Liver (tissue), 3 donors: ENCODE data around the gene PDGFA.

Source experiments
- CTCF ChIP-seq: fragments of 150-350 bp; IDR thresholded peaks from 2 replicates; pipeline ENCODE4 v1.5.1; 2017; ENCODE audit warnings: improper control_type of control experiment, low read depth, low read length; ENCODE audit not compliant: missing input control
- GABPA ChIP-seq, 2 donors: IDR thresholded peaks in 1 of 2; conservative IDR thresholded peaks in 1 of 2; 2 replicates each; pipeline ENCODE4 v1.6.1; 2016; ENCODE audit warnings: antibody characterized with exemption in 2 of 2, mild to moderate bottlenecking in 1 of 2, moderate library complexity in 1 of 2
- HNF4G ChIP-seq: IDR thresholded peaks from 2 replicates; pipeline ENCODE4 v1.6.1; 2016; ENCODE audit warnings: antibody characterized with exemption
- JUND ChIP-seq, 2 donors: IDR thresholded peaks; 2 replicates each; pipeline ENCODE4 v1.6.1; 2016; ENCODE audit warnings: antibody characterized with exemption in 2 of 2
- MAX ChIP-seq: IDR thresholded peaks from 2 replicates; pipeline ENCODE4 v1.6.1; 2016; ENCODE audit warnings: antibody characterized with exemption
- RAD21 ChIP-seq, 2 donors: IDR thresholded peaks; 2 replicates each; pipeline ENCODE4 v1.6.1; 2016; ENCODE audit warnings: antibody characterized with exemption in 2 of 2, mild to moderate bottlenecking in 2 of 2
- REST ChIP-seq: IDR thresholded peaks from 2 replicates; pipeline ENCODE4 v1.6.1; 2016; ENCODE audit warnings: antibody characterized with exemption, mild to moderate bottlenecking
- SP1 ChIP-seq: IDR thresholded peaks from 2 replicates; pipeline ENCODE4 v1.6.1; 2018; ENCODE audit warnings: antibody characterized with exemption, mild to moderate bottlenecking
- TAF1 ChIP-seq: conservative IDR thresholded peaks from 2 replicates; pipeline ENCODE4 v1.6.1; 2016; ENCODE audit warnings: antibody characterized with exemption, mild to moderate bottlenecking
- YY1 ChIP-seq: IDR thresholded peaks from 2 replicates; pipeline ENCODE4 v1.6.1; 2016; ENCODE audit warnings: antibody characterized with exemption, mild to moderate bottlenecking
- ZBTB33 ChIP-seq: IDR thresholded peaks from 2 replicates; pipeline ENCODE4 v1.6.1; 2016; ENCODE audit warnings: antibody characterized with exemption
- donor health status: healthy.
- donor health status: healthy.

DNA sequence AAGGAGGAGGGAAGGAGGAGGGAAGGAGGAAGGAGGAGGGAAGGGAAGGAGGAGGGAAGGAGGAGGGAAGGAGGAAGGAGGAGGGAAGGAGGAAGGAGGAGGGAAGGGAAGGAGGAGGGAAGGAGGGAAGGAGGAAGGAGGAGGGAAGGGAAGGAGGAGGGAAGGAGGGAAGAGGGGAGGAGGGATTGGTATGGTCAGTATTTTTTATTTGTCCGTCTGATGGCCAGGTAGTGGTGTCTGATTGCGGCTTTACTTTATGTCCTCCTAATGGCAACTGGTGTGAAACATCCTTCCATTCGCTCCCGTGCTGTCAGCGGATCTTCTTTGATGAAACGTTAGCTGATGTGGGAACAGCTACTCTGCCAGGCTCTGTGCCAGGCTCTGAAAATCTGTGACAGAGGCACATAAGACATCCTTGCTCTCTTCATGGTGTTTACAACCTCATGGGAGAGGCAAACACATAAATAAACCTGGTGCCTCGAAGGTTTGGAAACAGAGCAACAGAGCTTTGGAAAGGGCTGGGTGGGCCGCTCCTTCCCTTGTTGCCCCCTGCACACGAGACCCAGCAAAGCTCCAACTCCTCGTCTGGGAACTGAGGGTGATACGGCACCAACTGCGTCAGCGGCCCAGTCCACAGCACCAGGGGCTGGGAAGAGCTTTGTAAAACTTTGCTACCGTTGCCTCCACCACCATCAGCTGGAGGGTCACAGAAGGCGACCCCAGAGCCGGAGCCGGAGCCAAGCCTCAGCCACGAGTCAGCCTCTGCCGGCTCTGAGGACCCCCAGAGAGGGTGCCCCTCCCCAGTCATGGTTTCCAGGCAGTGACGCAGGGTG is 40.3 kb downstream of the PDGFA start:
- TF ChIP-seq CTCF, result no peak
- no peak for TF ChIP-seq SP1
- no peak for TF ChIP-seq JUND (IDR thresholded peaks at IDR 0.05)
- no peak for TF ChIP-seq REST
- no peak for TF ChIP-seq ZBTB33
- TF ChIP-seq HNF4G, result no peak
- TF ChIP-seq RAD21 (IDR thresholded peaks at IDR 0.05), result no peak
- no peak for TF ChIP-seq TAF1
- no peak for TF ChIP-seq GABPA (IDR thresholded peaks at IDR 0.05 in 1 of 2, conservative IDR thresholded peaks at IDR 0.05 in 1 of 2)
- TF ChIP-seq MAX, result no peak
- TF ChIP-seq YY1, result no peak
